GM12878 (cell line): Measurements from ENCODE around the gene PCSK6. TPM values are rescaled to one million over a fixed set of nuclear protein-coding genes. Genes with fewer than 3 reads are reported as not detected.

Source experiments
- E4F1 ChIP-seq: fragments of 450-650 bp; IDR thresholded peaks from 2 replicates; pipeline ENCODE4 v1.6.1; 2018; ENCODE audit warnings: borderline replicate concordance, mild to moderate bottlenecking; ENCODE audit not compliant: partially characterized antibody
- NR2C2 ChIP-seq: IDR thresholded peaks from 2 replicates; pipeline ENCODE4 v1.6.1; 2011; ENCODE audit warnings: borderline replicate concordance, low read depth; ENCODE audit not compliant: control insufficient read depth, insufficient read length
- POLR2AphosphoS5 ChIP-seq: IDR thresholded peaks from 2 replicates; pipeline ENCODE4 v1.6.1; 2011; ENCODE audit warnings: mild to moderate bottlenecking, low read length, inconsistent platforms
- SIX5 ChIP-seq: IDR thresholded peaks from 2 replicates; pipeline ENCODE4 v1.6.1; 2011; ENCODE audit warnings: mild to moderate bottlenecking, low read depth, low read length, moderate library complexity; ENCODE audit not compliant: severe bottlenecking
- SKIL ChIP-seq: fragments of 450-650 bp; IDR thresholded peaks from 2 replicates; pipeline ENCODE4 v1.6.1; 2017; ENCODE audit warnings: mild to moderate bottlenecking, low read depth, inconsistent platforms; ENCODE audit not compliant: poor library complexity, severe bottlenecking
- ZBED1 ChIP-seq: IDR thresholded peaks from 2 replicates; pipeline ENCODE4 v1.6.1; 2016; ENCODE audit warnings: borderline replicate concordance
- polyA plus RNA-seq, 11 experiments: library from polyadenylated mRNA; depleted of rRNA in 4 of 11; unstranded in 6 of 11; stranded (reverse) in 5 of 11; fragments of >200 nt; fragmentation: Nextera tagmentation in 4 of 11; fragmentation: Illumina TruSeq in 1 of 11; extraction: Ambion mirVana in 4 of 11; extraction: Trizol in 1 of 11; gene quantifications; 1 replicate in 1 of 11; 2 replicates in 10 of 11; pipeline versions ENCODE4 v1.2.1 to v1.2.3, GENCODE V29; 2011 to 2016; ENCODE audit warnings: inconsistent platforms in 2 of 11, missing spikeins in 2 of 11, low read depth in 1 of 11
- total RNA-seq, 4 experiments: library from RNA; depleted of rRNA in 3 of 4; stranded (reverse); fragments of >200 nt in 3 of 4; fragmentation: Illumina TruSeq in 1 of 4; extraction: Trizol in 1 of 4; gene quantifications; 2 replicates each; pipeline versions ENCODE4 v1.2.1 to v1.2.3, GENCODE V29; 2013 to 2021
- TF ChIP-seq, protein P1 (sequence below): fragments of 450-650 bp; IDR thresholded peaks from 2 replicates; pipeline ENCODE4 v1.6.1; 2017; ENCODE audit warnings: mild to moderate bottlenecking, moderate library complexity

PCSK6 gene
- total and polyA plus RNA-seq, 10 of the 15 experiments (the other 5 are each of a cell fraction or from before 2014, with no cell fraction given) = 0.19 to 0.67 (median 0.25) TPM; not detected in 4

DNA sequence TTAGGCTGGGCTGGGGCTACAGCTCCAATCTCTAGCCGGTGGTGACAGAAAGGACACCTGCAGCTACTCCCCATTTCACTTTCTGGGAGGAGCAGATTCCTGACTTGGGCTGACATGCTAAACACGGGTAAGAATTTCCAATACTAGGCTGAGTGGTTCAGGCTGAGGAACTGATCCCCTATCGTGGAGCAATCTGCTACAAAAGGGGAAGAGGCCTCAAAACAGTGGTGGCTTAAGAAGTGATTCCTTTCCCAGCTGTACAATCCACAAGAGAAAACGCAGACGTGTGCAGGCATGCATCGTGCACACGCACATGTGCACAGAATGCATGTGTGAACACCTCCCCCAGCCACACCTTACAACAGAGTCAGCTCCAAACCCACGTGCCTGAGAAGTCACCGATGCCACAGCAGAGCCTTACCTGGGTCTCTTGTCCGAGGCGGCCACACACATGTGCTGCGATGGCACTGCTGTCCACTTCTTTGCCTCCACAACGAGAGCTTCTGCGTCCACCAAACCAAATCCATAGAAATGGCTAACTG lies 107.8 kb downstream of the PCSK6 start (continued):
- TF ChIP-seq, protein P1, sequence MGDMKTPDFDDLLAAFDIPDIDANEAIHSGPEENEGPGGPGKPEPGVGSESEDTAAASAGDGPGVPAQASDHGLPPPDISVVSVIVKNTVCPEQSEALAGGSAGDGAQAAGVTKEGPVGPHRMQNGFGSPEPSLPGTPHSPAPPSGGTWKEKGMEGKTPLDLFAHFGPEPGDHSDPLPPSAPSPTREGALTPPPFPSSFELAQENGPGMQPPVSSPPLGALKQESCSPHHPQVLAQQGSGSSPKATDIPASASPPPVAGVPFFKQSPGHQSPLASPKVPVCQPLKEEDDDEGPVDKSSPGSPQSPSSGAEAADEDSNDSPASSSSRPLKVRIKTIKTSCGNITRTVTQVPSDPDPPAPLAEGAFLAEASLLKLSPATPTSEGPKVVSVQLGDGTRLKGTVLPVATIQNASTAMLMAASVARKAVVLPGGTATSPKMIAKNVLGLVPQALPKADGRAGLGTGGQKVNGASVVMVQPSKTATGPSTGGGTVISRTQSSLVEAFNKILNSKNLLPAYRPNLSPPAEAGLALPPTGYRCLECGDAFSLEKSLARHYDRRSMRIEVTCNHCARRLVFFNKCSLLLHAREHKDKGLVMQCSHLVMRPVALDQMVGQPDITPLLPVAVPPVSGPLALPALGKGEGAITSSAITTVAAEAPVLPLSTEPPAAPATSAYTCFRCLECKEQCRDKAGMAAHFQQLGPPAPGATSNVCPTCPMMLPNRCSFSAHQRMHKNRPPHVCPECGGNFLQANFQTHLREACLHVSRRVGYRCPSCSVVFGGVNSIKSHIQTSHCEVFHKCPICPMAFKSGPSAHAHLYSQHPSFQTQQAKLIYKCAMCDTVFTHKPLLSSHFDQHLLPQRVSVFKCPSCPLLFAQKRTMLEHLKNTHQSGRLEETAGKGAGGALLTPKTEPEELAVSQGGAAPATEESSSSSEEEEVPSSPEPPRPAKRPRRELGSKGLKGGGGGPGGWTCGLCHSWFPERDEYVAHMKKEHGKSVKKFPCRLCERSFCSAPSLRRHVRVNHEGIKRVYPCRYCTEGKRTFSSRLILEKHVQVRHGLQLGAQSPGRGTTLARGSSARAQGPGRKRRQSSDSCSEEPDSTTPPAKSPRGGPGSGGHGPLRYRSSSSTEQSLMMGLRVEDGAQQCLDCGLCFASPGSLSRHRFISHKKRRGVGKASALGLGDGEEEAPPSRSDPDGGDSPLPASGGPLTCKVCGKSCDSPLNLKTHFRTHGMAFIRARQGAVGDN = no peak
- TF ChIP-seq POLR2AphosphoS5 (no peak), ZBED1 (no peak), SIX5 (no peak), NR2C2 (no peak), SKIL (no peak), E4F1 (no peak)
